ENCODE measurements around the gene EGLN1. TPM values are rescaled to one million over a fixed set of nuclear protein-coding genes. Genes with fewer than 3 reads are reported as not detected.

Gene EGLN1
- 83.2 and 97.5 TPM in 2 replicates for total RNA-seq

DNA sequence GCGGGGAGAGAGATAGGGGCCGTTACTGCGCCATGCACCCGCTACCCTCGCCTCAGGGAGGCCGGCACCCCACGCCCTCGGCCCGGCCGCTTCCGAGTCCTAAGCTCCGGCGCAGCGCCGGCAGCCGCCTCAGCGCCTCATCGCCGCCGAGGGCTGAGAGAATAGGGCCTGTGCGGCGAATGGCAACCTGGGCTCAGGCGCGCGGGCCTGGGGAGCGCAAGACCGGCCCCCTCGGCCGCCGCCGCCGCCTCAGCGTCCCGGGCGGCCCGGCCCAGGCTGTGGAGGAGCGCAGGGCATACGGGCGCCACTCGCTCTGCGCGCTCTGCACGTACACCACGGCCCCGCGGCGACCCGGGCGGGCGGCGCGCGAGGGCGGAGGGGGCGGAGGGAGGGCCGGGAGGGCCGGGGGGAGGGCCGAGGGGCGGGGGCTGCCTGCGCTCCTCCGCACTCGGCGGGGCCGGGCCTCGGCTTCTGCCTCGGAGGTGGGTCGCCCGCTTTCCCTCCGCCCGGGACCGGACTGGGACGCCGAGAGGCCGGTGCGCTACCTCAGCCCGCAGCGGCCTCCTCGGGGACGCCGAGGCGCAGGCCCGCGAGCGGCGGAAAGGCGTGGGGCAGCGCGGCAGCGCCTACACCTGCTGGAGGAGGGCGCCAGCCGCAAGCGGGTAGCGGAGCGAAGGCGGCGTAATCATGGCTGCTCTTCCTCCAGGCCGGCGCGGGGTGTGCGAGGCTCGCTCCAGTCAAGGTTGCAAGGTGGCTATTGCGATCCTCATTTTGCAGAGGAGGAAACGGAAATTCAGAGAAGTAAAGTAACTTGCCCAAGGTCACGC, at the start of gene EGLN1:
EGLN1 (minus strand) TSS at position 317 of the 827 bp plus-strand sequence. CDS start 399 bp downstream, outside the sequence.

GRCh38 chr1:231338270-231339128, 83.6 kb downstream of the EGLN1 start, which contains the start of gene SPRTN:
Gene SPRTN (plus strand): TSS chr1:231338293. CDS start chr1:231338384, 91 bp downstream.

GRCh38 chr1:231337472-231338269, 84.4 kb downstream of the EGLN1 start, which contains the start of gene EXOC8:
Gene EXOC8 (minus strand): TSS chr1:231337852. CDS start chr1:231337745, 107 bp downstream.

Other genes with a start within 250 kb of the EGLN1 start
- gene GNPAT, start 181.1 kb downstream of the EGLN1 start, total RNA-seq, result 44.2 and 53.9 TPM in 2 replicates
- gene EXOC8, start 84.4 kb downstream of the EGLN1 start, total RNA-seq, result 17.2 and 19.0 TPM in 2 replicates
- gene SPRTN, start 84.0 kb downstream of the EGLN1 start, total RNA-seq, result 9.9 and 12.1 TPM in 2 replicates
- gene TSNAX, start 106.4 kb upstream of the EGLN1 start, total RNA-seq, result 30.8 and 31.0 TPM in 2 replicates
- 4.8 and 5.5 TPM in 2 replicates for gene DISC1, start 204.5 kb upstream of the EGLN1 start, total RNA-seq